VCaP (cell line): ENCODE data around the gene KRTAP12-1.
"Not testable (repeated sequence)": the region's sequence is repeated elsewhere in the genome, so short reads cannot be mapped to it uniquely, and the experiment has no call there.

ENCODE experiments used
- H3K27ac ChIP-seq: fragments of 450-650 bp; 2 replicates; pipeline ENCODE4 v1.5.1; 2017
- TF ChIP-seq, protein P1 (sequence below): fragments of 450-650 bp; conservative IDR thresholded peaks from 2 replicates; pipeline ENCODE4 v1.5.1; 2017; ENCODE audit warnings: mild to moderate bottlenecking, moderate library complexity

The KRTAP12-1 gene

DNA sequence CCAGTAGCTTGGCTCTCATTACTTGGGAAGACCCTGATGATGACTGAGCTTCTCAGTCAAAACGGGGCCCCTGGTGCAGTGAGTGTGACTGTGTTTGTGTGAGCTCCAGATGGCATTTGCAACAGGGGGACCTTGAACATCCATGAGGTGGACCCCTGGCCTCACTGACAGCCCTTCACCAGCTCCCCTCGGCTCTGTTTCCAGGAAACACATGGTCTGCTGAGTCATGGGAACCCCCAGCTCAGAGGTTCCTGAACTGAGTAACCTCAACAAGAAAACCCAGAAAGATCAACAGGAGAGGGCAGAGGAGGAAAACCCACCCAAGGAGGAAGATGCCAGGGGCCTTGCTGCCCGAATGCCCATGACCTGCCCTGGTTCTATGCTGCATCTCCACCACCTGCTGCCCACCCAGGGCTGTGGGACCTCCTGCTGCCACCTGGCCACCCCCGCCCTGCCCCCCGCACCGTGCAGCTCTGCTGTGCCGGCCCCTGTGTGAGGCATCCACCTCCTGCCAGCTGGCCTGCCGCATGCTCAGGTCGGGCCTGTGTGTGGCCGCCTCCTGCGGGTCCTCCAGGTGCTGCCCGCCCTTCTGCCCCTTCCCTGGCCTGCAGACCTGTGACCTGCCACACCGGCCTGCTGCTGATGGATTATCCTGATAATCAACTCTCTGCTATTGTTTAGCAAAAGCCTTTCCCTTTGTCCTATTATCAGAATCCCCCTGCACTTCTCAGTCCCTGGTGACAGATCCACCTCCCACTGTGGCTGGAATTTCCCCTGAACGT, 4.2 kb upstream of the KRTAP12-1 start:
- TF ChIP-seq, protein P1, sequence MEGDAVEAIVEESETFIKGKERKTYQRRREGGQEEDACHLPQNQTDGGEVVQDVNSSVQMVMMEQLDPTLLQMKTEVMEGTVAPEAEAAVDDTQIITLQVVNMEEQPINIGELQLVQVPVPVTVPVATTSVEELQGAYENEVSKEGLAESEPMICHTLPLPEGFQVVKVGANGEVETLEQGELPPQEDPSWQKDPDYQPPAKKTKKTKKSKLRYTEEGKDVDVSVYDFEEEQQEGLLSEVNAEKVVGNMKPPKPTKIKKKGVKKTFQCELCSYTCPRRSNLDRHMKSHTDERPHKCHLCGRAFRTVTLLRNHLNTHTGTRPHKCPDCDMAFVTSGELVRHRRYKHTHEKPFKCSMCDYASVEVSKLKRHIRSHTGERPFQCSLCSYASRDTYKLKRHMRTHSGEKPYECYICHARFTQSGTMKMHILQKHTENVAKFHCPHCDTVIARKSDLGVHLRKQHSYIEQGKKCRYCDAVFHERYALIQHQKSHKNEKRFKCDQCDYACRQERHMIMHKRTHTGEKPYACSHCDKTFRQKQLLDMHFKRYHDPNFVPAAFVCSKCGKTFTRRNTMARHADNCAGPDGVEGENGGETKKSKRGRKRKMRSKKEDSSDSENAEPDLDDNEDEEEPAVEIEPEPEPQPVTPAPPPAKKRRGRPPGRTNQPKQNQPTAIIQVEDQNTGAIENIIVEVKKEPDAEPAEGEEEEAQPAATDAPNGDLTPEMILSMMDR = no peak
- H3K27ac ChIP-seq = no peak overlapping the region

DNA sequence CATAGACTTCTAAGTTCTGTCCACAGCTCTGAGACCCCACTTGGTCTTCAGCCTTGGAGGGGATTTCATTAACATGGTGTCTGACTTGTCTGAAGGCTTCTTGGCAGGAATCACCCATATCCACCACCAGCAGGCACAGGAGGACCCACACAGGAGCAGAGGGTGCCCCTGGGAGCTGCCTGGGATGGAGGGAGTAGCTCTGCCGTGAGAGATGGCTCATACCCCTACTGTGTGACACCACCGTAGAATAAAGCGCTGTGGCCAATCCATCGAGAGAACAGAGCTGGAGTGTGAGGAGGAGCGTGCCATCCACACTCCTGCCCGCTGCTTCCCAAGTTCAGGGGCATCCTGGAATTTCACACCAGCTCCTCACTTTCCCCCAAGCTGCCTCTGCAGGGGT, 3.1 kb upstream of the KRTAP12-1 start:
- not testable (repeated sequence) for H3K27ac ChIP-seq

DNA sequence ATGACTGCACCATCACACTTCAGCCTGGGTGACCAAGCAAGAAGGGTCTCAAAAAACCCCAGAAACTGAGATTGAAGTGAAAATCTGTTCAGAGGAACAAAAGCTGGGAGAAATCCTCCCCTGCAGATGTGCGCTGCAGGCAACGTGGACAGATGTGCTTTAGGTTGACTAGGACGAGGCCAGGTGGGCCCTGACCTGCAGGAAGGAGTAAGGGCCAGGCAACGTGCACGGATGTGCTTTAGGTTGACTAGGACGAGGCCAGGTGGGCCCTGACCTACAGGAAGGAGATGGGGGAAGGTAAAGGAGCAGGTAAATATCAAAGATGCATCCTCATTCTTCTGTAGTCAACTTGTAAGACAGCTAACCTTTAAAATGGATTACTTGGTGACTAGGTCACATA, 2.5 kb upstream of the KRTAP12-1 start:
- TF ChIP-seq, protein P1 = no peak
- no peak overlapping the region for H3K27ac ChIP-seq

GRCh38 chr21:44684077-44684476, 2.1 kb upstream of the KRTAP12-1 start:
- H3K27ac ChIP-seq = no peak overlapping the region
- TF ChIP-seq, protein P1 = no peak

DNA sequence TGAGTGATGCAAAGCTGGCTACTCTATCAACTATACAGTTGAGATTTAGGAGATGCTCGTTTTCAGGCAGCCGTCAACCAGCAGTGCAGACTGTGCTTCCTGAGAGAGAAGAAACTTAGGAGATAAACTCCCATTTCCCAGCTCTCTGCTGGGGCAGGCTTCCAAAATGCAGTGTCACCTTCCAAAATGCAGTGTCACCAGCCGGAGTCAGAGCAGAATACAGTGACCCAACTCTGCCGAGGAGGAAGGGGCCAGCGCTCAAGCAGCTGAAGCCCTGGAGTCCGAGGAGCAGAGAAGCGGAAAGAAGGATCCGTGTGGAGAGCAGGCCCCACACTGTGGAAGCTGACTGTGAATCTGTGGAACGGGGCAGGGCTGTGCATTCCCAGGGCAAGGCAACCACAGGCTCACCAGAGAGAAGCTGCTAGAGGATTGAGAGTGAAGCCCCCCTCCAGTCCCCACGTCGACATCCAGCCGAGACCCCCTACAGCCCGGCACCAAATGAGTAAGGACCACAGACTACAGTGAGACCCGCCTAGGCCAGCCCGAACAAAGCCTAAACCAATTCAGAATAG, 703 bp upstream of the KRTAP12-1 start:
- no peak overlapping the region for H3K27ac ChIP-seq
- TF ChIP-seq, protein P1 = no peak

GRCh38 chr21:44681152-44681551, 811 bp downstream of the KRTAP12-1 start:
- TF ChIP-seq, protein P1 = no peak
- no peak overlapping the region for H3K27ac ChIP-seq

DNA sequence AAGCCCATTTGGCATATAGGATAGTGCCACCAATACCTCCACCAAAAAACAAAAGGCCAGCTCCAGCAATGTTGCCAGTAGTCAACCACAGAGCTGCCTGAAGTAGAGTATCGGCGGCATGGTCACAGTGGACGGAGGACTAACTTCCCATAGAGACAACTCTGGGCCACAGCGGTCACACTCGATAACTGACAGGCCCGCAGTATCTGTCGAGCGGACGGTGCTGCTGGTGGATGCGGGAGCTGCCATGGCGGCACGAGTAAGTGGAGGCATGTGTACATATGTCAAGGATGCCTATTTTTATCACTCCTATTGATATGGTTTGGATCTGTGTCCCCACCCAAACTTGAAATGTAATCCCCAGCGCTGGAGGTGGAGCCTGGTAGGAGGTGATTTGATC, 4.1 kb downstream of the KRTAP12-1 start:
- no peak overlapping the region for H3K27ac ChIP-seq
- TF ChIP-seq, protein P1 = no peak

- H3K27ac ChIP-seq = no peak overlapping the region
- TF ChIP-seq, protein P1 = no peak
Observed at GRCh38 chr21:44671911-44672310, 10.1 kb downstream of the KRTAP12-1 start.
